GM10266 (cell line): ENCODE results near the gene OOEP.

Source experiments
- DNase-seq: peaks from one replicate; pipeline ENCODE4 v3.0.0; 2012; ENCODE audit errors: extremely low spot score
- CTCF ChIP-seq: IDR thresholded peaks from 2 replicates; pipeline ENCODE4 v1.5.1; 2012; ENCODE audit warnings: mild to moderate bottlenecking, low read depth; ENCODE audit not compliant: control insufficient read depth, insufficient read depth; ENCODE audit errors: missing control alignments

Gene OOEP

GRCh38 chr6:73364549-73364948 is 5.1 kb downstream of the OOEP start:
- no peak for DNase-seq
- no peak for TF ChIP-seq CTCF

GRCh38 chr6:73364121-73364520 is 5.6 kb downstream of the OOEP start:
- no peak for DNase-seq
- TF ChIP-seq CTCF, result no peak

DNA sequence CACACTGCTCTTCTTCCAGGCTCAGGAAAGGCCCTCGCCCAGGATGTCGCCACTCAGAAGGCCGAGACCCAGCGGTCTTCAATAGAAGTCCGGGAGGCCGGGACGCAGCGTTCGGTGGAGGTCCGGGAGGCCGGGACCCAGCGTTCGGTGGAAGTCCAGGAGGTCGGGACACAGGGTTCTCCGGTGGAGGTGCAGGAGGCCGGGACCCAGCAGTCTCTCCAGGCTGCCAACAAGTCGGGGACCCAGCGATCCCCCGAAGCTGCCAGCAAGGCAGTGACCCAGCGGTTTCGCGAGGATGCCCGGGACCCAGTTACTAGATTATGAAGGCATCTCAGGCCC is 6.2 kb downstream of the OOEP start:
- no peak for TF ChIP-seq CTCF
- no peak for DNase-seq

GRCh38 chr6:73362869-73363536 is 6.7 kb downstream of the OOEP start:
- TF ChIP-seq CTCF, result no peak

GRCh38 chr6:73362358-73362757 is 7.3 kb downstream of the OOEP start, which contains the start of gene KHDC3L:
TSS of gene KHDC3L (plus strand) at chr6:73362658. CDS start at chr6:73362730, 72 bp downstream.
- TF ChIP-seq CTCF, result no peak
- DNase-seq, result no peak

More at GRCh38 chr6:73362869-73363536, 6.7 kb downstream of the OOEP start:
- DNase-seq, result no peak

- no peak for TF ChIP-seq CTCF
- no peak for DNase-seq
These were observed 15.8 kb downstream of the OOEP start, which contains the start of gene DPPA5 for GRCh38 chr6:73353636-73354593. TSS of gene DPPA5 (minus strand) at chr6:73354276. CDS start at chr6:73354225, 51 bp downstream.
